K562 (cell line): ENCODE results near the gene KCP. TPM values are rescaled to one million over a fixed set of nuclear protein-coding genes. Genes with fewer than 3 reads are reported as not detected.

Experiments used
- ATAC-seq: fragments of 200-7000 bp; cut with Tn5 transposase; 3 replicates; pipeline ENCODE4 v1.9.1; 2020; ENCODE audit warnings: moderate library complexity
- BruUV-seq: library from RNA; stranded (reverse); fragments of 400-500 nt; replicated peaks from 2 replicates; lab custom pipeline; 2021; lab: Mats Ljungman, UMichigan
- CTCF ChIA-PET: fragments of 300-600 bp; formaldehyde crosslinking; extraction: SDS; loops from one replicate; lab custom pipeline; 2021; ENCODE audit warnings: low intra/inter-chr PET ratio; lab: Yijun Ruan, JAX
- POLR2A ChIA-PET: fragments of 300-600, 350-650 bp; sonication (Branson Sonifier 250); formaldehyde crosslinking; extraction: SDS; loops from one replicate; lab custom pipeline; 2021; ENCODE audit warnings: antibody characterized with exemption, inconsistent platforms; lab: Yijun Ruan, JAX
- DNase-seq, 4 experiments: peaks; one replicate each; pipeline versions ENCODE4 v3.0.0 to v3.0.0-alpha.2; 2011 to 2018; ENCODE audit warnings: low spot score in 3 of 4, mixed read lengths in 3 of 4; ENCODE audit errors: extremely low read depth in 1 of 4
- FAIRE-seq: peaks from 2 replicates; lab custom pipeline; 2011; peaks lifted over from hg19 to GRCh38; lab: Jason Lieb, UNC
- H2AFZ ChIP-seq: 2 replicates; pipeline ENCODE4 v1.6.0; 2011; ENCODE audit warnings: low read depth, low read length, control low read depth, inconsistent platforms
- H3K27ac ChIP-seq: fragments of 200-600 bp; 3 replicates; pipeline ENCODE4 v1.8.0; 2011; ENCODE audit warnings: low read depth, mild to moderate bottlenecking, control low read depth, inconsistent platforms, low read length, moderate library complexity, mixed read lengths; ENCODE audit errors: extremely low read depth
- H3K27me3 ChIP-seq, 2 experiments: fragments of 300-600 bp in 1 of 2; 2 replicates in 1 of 2; 3 replicates in 1 of 2; pipeline versions ENCODE4 v1.6.0 to v1.8.0; 2011; ENCODE audit warnings: inconsistent platforms in 2 of 2, low read length in 2 of 2, mild to moderate bottlenecking in 1 of 2, mixed read lengths in 1 of 2, moderate library complexity in 1 of 2; ENCODE audit not compliant: control insufficient read depth in 2 of 2, insufficient read depth in 2 of 2
- H3K36me3 ChIP-seq: fragments of 300-600 bp; 3 replicates; pipeline ENCODE4 v1.8.0; 2011; ENCODE audit warnings: mild to moderate bottlenecking, low read length, inconsistent platforms; ENCODE audit not compliant: control insufficient read depth, insufficient read depth
- H3K4me1 ChIP-seq, 2 experiments: fragments of 200-600 bp in 1 of 2; replicated peaks in 1 of 2; 2 replicates in 1 of 2; 3 replicates in 1 of 2; pipeline versions ENCODE4 v1.5.1 to v1.8.0; 2011; ENCODE audit warnings: inconsistent platforms in 2 of 2, low read length in 2 of 2, mild to moderate bottlenecking in 1 of 2, mixed read lengths in 1 of 2, moderate library complexity in 1 of 2; ENCODE audit not compliant: control insufficient read depth in 2 of 2, insufficient read depth in 2 of 2
- H3K4me2 ChIP-seq: 2 replicates; pipeline ENCODE4 v1.6.1; 2011; ENCODE audit warnings: low read length, control low read depth, inconsistent platforms, mixed read lengths; ENCODE audit not compliant: insufficient read depth
- H3K4me3 ChIP-seq: fragments of 200-600 bp; sonication (generic), shearing (Covaris generic); 2 replicates; pipeline ENCODE4 v1.5.1; 2016; ENCODE audit warnings: control low read depth, inconsistent platforms
- H3K79me2 ChIP-seq: fragments of 200-600 bp; 3 replicates; pipeline ENCODE4 v1.8.0; 2011; ENCODE audit warnings: low read length, inconsistent platforms; ENCODE audit not compliant: control insufficient read depth, insufficient read depth
- H3K9ac ChIP-seq, 2 experiments: 2 replicates each; pipeline versions ENCODE4 v1.6.0 to v1.6.1; 2011; ENCODE audit warnings: low read depth in 2 of 2, low read length in 2 of 2, control low read depth in 1 of 2, inconsistent platforms in 1 of 2, mild to moderate bottlenecking in 1 of 2, mixed read lengths in 1 of 2; ENCODE audit not compliant: insufficient read depth in 1 of 2
- H3K9me1 ChIP-seq: one replicate; pipeline ENCODE4 v1.6.0; 2011; ENCODE audit warnings: inconsistent platforms, mild to moderate bottlenecking, low read length, moderate library complexity; ENCODE audit not compliant: control insufficient read depth, insufficient read depth
- H3K9me3 ChIP-seq: replicated peaks from 2 replicates; pipeline ENCODE4 v1.5.1; 2011; ENCODE audit warnings: low read depth, low read length, inconsistent platforms; ENCODE audit not compliant: control insufficient read depth, insufficient read depth
- H4K20me1 ChIP-seq: replicated peaks from 2 replicates; pipeline ENCODE4 v1.6.1; 2011; ENCODE audit warnings: low read length, inconsistent platforms, mixed read lengths; ENCODE audit not compliant: control insufficient read depth, insufficient read depth
- DNMT1 ChIP-seq: fragments of 450-650 bp; IDR thresholded peaks from 2 replicates; pipeline ENCODE4 v1.6.1; 2016; ENCODE audit warnings: antibody characterized with exemption, mild to moderate bottlenecking
- GABPB2 ChIP-seq: fragments of 250-450 bp; sonication (Bioruptor Pico); conservative IDR thresholded peaks from 2 replicates; pipeline ENCODE4 v1.5.1; 2021; ENCODE audit warnings: mild to moderate bottlenecking
- KLF10 ChIP-seq: fragments of 250-450 bp; sonication (Bioruptor Pico); IDR thresholded peaks from 2 replicates; pipeline ENCODE4 v1.6.1; 2021; ENCODE audit warnings: matching md5 sums
- LCOR ChIP-seq: sonication (generic); formaldehyde crosslinking; IDR thresholded peaks from 2 replicates; pipeline ENCODE4 v1.8.0; 2022; ENCODE audit warnings: mild to moderate bottlenecking, missing genetic modification reagents
- POLR2G ChIP-seq: fragments of 200-400 bp; formaldehyde crosslinking; IDR thresholded peaks from 2 replicates; pipeline ENCODE4 v1.6.1; 2017; ENCODE audit warnings: low read depth, mild to moderate bottlenecking, antibody characterized with exemption, low read length, moderate library complexity
- RBFOX2 ChIP-seq: fragments of 200-400 bp; formaldehyde crosslinking; IDR thresholded peaks from 2 replicates; pipeline ENCODE4 v1.6.1; 2017; ENCODE audit warnings: low read depth, mild to moderate bottlenecking, low read length, moderate library complexity
- RBM14 ChIP-seq: fragments of 200-400 bp; formaldehyde crosslinking; IDR thresholded peaks from 2 replicates; pipeline ENCODE4 v1.6.1; 2018; ENCODE audit warnings: low read depth, mild to moderate bottlenecking, low read length, moderate library complexity, borderline replicate concordance; ENCODE audit not compliant: insufficient read depth
- SNIP1 ChIP-seq: fragments of 450-650 bp; IDR thresholded peaks from 2 replicates; pipeline ENCODE4 v1.7.1; 2017; ENCODE audit warnings: low read depth, mild to moderate bottlenecking
- TFE3 ChIP-seq: fragments of 450-650 bp; formaldehyde crosslinking; IDR thresholded peaks from 2 replicates; pipeline ENCODE4 v1.4.0; 2020; ENCODE audit warnings: mild to moderate bottlenecking, mixed read lengths
- ZNF121 ChIP-seq: sonication (generic); formaldehyde crosslinking; conservative IDR thresholded peaks from 2 replicates; pipeline ENCODE4 v1.8.0; 2022; ENCODE audit warnings: missing genetic modification reagents
- WGBS: fragments of 100-300 bp; shearing (Covaris generic); methylation state at CpG from one replicate; pipeline ENCODE4 v1.1.6; 2016; ENCODE audit warnings: low coverage, mixed read lengths; ENCODE audit not compliant: insufficient coverage; ENCODE audit errors: missing lambda C conversion rate; 5-methylcytosine and 5-hydroxymethylcytosine counted together
- in situ Hi-C: fragments of 300-500 bp; cut with MboI; formaldehyde crosslinking; loops from 4 replicates; pipeline ENCODE4 v1.15.0; 2018; ENCODE audit warnings: inconsistent platforms, mixed read lengths
- intact Hi-C: fragments of 100-400 bp; cut with micrococcal nuclease; formaldehyde crosslinking; loops from 2 replicates; pipeline ENCODE4 v1.14.2; 2022
- polyA plus RNA-seq, 8 experiments: library from polyadenylated mRNA; depleted of rRNA in 4 of 8; stranded (reverse) in 5 of 8; unstranded in 3 of 8; fragments of >200 nt; fragmentation: Nextera tagmentation in 2 of 8; fragmentation: Illumina TruSeq in 1 of 8; extraction: Ambion mirVana in 2 of 8; extraction: Trizol in 1 of 8; gene quantifications; 2 replicates each; pipeline versions ENCODE4 v1.2.1 to v1.2.3, GENCODE V29; 2011 to 2014; ENCODE audit warnings: inconsistent platforms in 1 of 8, missing spikeins in 1 of 8
- total RNA-seq, 7 experiments: library from RNA; depleted of rRNA in 6 of 7; stranded (reverse); fragments of >200 nt in 6 of 7; fragmentation: Illumina TruSeq in 2 of 7; extraction: Trizol in 2 of 7; gene quantifications; 2 replicates each; pipeline versions ENCODE4 v1.2.1 to v1.2.3, GENCODE V29; 2011 to 2021; ENCODE audit warnings: low replicate concordance in 1 of 7

The KCP gene
- total and polyA plus RNA-seq, 9 of the 15 experiments (the other 6 are each of a cell fraction or from before 2014, with no cell fraction given), result 0.06 to 0.17 (median 0.12) TPM; not detected in 3

GRCh38 chr7:128839751-128840177 lies 70.7 kb downstream of the KCP start:
- H3K9ac ChIP-seq, result no peak overlapping the region; a peak in 1 of 4 replicates
- intact Hi-C loops, result no loop called here
- no peaks in the 10 kb centered on the region for H3K27me3 ChIP-seq
- no peak for FAIRE-seq
- DNase-seq, result no peak
- H3K4me1 ChIP-seq, result peaks cover 0 to 60% of the 10 kb centered on the region in 2 experiments; a peak in 2 of 5 replicates
- H3K4me2 ChIP-seq, result no peak overlapping the region
- H3K27ac ChIP-seq, result no peak overlapping the region
- no peaks in the 10 kb centered on the region for H3K9me3 ChIP-seq
- in situ Hi-C loops, result no loop called here
- no peak for ATAC-seq
- peaks cover 6% of the 10 kb centered on the region for H3K9me1 ChIP-seq
- H3K36me3 ChIP-seq, result peaks cover 100% of the 10 kb centered on the region; the same call in 2 of the 3 replicates
- CTCF ChIA-PET, result interaction anchor here (0.6 kb wide), 1 partner anchor 238 kb away, joined by 5 read pairs; no protein-coding TSS in a partner anchor
- WGBS, result 88% methylated on average over 13 of the region's 13 CpGs
- peaks cover 21% of the 10 kb centered on the region; the same call in 1 of the 2 replicates for H4K20me1 ChIP-seq
- peaks cover 2% of the 10 kb centered on the region; the same call in 1 of the 3 replicates for H3K79me2 ChIP-seq
- H2AFZ ChIP-seq, result no peak overlapping the region
- TF ChIP-seq RBFOX2 (0 out of 2 replicates have a peak, but pooled peaks have one; percentile 43), POLR2G (peak; percentile 66), LCOR (CRISPR knock-in tag) (no peak), SNIP1 (no peak), DNMT1 (no peak), RBM14 (0 out of 2 replicates have a peak, but pooled peaks have one; percentile 41), ZNF121 (CRISPR knock-in tag) (no peak), TFE3 (no peak), KLF10 (no peak), GABPB2 (CRISPR knock-in tag) (no peak)
- TF ChIP-seq, all 486 proteins: peak for 3
- POLR2A ChIA-PET, result interaction anchor here (0.6 to 1.5 kb wide), 5 partner anchors 21 to 144 kb away, joined by 3 to 6 read pairs (median 3); no protein-coding TSS in a partner anchor
- no peak overlapping the region for H3K4me3 ChIP-seq
- BruUV-seq, result no TSS peak
